Inflammatory macrophage (primary cell): ENCODE measurements around the gene ADAT1.

Source experiments
- DNase-seq, 2 donors: peaks; one replicate each; pipeline ENCODE4 v3.0.0-alpha.2; 2020 to 2022

Gene ADAT1

GRCh38 chr16:75575958-75576357 is 47.1 kb downstream of the ADAT1 start:
- peak; percentile 41 to 44 for DNase-seq

GRCh38 chr16:75573955-75574354 is 49.1 kb downstream of the ADAT1 start:
- no peak for DNase-seq

- no peak for DNase-seq
These were observed 50.1 kb downstream of the ADAT1 start for GRCh38 chr16:75572864-75573542.

- DNase-seq = peak; percentile 27 to 36
These were observed 52.5 kb downstream of the ADAT1 start for GRCh38 chr16:75570396-75571065.

GRCh38 chr16:75567911-75568310 is 55.2 kb downstream of the ADAT1 start:
- DNase-seq = no peak

GRCh38 chr16:75566758-75567255 is 56.3 kb downstream of the ADAT1 start:
- DNase-seq = peak; percentile 27 to 40

- peak; percentile 87 to 93 for DNase-seq
These were observed 56.9 kb downstream of the ADAT1 start, which contains the start of gene GABARAPL2 for GRCh38 chr16:75566040-75566757. Gene GABARAPL2 (plus strand): TSS chr16:75566379. CDS start chr16:75566487, 108 bp downstream.

GRCh38 chr16:75565640-75566039 is 57.4 kb downstream of the ADAT1 start:
- no peak for DNase-seq

GRCh38 chr16:75559564-75560372 is 63.3 kb downstream of the ADAT1 start:
- DNase-seq = no peak

- no peak for DNase-seq
These were observed 64.2 kb downstream of the ADAT1 start for GRCh38 chr16:75558846-75559401.

- no peak for DNase-seq
These were observed 66.6 kb downstream of the ADAT1 start for GRCh38 chr16:75556431-75556950.

- peak; percentile 94 to 95 for DNase-seq
These were observed 67.2 kb downstream of the ADAT1 start, which contains the start of gene TMEM231 for GRCh38 chr16:75555707-75556430. Gene TMEM231 (minus strand): TSS chr16:75556252. CDS start chr16:75556209, 43 bp downstream.

- DNase-seq = peak; percentile 36 to 62
These were observed 67.8 kb downstream of the ADAT1 start for GRCh38 chr16:75555213-75555706.

- no peak for DNase-seq
These were observed 70.1 kb downstream of the ADAT1 start for GRCh38 chr16:75552951-75553350.

GRCh38 chr16:75550211-75550662 is 72.8 kb downstream of the ADAT1 start:
- peak; percentile 89 to 94 for DNase-seq
